GM19238 (cell line): Measurements from ENCODE around the gene NLRP1.
A peak's percentile ranks its signal among the peaks of the same experiment; 100 is the strongest.
"Not testable (repeated sequence)": the region's sequence is repeated elsewhere in the genome, so short reads cannot be mapped to it uniquely, and the experiment has no call there.

Source experiments
- DNase-seq: peaks from one replicate; pipeline ENCODE4 v3.0.0; 2011; ENCODE audit warnings: low spot score; ENCODE audit not compliant: insufficient read length

The NLRP1 gene

GRCh38 chr17:5587438-5588032 is 3.2 kb upstream of the NLRP1 start:
- peak; percentile 52 for DNase-seq

GRCh38 chr17:5585836-5586521 is 1.7 kb upstream of the NLRP1 start:
- DNase-seq: no peak

- DNase-seq: no peak
These were observed 1.0 kb upstream of the NLRP1 start for GRCh38 chr17:5585287-5585794.

DNA sequence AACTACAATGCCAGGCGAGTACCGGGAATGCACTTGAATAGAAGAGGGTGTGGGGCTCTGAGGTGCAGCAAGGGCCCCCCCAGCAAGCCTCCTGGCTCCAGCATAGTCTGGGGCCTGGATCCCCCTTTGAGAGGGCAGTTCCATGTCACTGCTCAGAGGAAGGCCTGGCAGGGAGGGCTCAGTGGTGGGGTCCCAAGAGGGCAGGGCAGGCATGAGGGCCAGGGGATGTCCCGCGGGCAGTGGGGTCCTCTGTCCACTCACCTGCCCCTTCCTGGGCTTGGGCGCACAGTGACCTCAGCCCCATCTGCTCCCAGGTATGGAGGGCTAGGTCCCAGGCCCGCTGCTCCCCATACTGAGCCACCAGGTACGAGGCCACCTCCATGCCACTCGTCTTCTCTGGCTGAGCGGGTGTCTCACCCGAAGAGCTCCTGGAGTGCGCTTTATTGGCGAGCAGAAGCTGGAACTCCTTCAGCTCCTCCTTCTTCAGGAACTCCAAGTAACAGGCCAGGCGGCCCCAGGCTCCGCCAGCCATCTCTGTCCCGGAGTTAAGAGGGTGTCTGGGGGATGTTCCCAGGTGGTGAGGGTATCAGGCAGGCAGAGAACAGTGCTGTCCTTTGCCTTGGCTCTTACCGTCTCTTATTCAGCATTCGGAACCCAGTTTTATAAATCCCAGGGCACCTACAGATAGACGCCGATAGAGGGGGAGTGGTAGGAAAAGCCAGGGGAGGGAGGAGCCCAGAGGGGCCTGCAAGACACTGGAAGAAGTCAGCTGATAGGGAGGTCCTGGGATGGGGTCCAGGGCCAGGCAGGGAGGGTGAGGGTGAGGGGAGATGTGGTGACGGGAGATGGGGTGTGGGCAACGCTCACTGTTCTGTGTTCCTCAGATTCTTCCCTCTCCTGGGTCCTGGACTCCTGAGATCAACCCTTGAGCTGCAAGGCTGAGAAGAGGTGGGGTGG is 605 bp downstream of the NLRP1 start:
- DNase-seq: no peak

- no peak for DNase-seq
These were observed 1.8 kb downstream of the NLRP1 start for GRCh38 chr17:5582209-5583185.

GRCh38 chr17:5581655-5582054 is 2.7 kb downstream of the NLRP1 start:
- no peak for DNase-seq

- DNase-seq: no peak
These were observed 3.3 kb downstream of the NLRP1 start for GRCh38 chr17:5580969-5581368.

- no peak for DNase-seq
These were observed 3.9 kb downstream of the NLRP1 start for GRCh38 chr17:5580367-5580766.

- not testable (repeated sequence) for DNase-seq
These were observed 5.5 kb downstream of the NLRP1 start for GRCh38 chr17:5578768-5579167.

GRCh38 chr17:5573017-5573416 is 11.3 kb downstream of the NLRP1 start:
- DNase-seq: not testable (repeated sequence)

- no peak for DNase-seq
These were observed 13.0 kb downstream of the NLRP1 start for GRCh38 chr17:5571281-5571680.

DNA sequence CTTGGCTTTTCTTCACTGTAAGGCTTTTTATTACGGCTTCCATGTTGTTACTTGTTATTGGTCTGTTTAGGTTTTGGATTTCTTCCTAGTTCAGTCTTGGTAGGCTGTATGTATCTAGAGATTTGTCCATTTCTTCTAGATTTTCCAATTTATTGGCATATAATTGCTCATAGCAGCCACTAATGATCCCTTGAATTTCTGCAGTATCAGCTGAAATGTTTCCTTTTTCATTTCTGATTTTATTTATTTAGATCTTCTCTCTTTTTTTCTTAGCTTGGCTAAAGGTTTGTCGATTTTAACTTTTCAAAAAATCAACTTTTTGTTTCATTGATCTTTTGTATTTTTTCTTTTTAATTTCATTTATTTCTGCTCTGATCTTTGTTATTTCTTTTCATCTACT is 18.5 kb downstream of the NLRP1 start:
- no peak for DNase-seq

- DNase-seq: no peak
These were observed 20.9 kb downstream of the NLRP1 start for GRCh38 chr17:5563456-5563855.

DNA sequence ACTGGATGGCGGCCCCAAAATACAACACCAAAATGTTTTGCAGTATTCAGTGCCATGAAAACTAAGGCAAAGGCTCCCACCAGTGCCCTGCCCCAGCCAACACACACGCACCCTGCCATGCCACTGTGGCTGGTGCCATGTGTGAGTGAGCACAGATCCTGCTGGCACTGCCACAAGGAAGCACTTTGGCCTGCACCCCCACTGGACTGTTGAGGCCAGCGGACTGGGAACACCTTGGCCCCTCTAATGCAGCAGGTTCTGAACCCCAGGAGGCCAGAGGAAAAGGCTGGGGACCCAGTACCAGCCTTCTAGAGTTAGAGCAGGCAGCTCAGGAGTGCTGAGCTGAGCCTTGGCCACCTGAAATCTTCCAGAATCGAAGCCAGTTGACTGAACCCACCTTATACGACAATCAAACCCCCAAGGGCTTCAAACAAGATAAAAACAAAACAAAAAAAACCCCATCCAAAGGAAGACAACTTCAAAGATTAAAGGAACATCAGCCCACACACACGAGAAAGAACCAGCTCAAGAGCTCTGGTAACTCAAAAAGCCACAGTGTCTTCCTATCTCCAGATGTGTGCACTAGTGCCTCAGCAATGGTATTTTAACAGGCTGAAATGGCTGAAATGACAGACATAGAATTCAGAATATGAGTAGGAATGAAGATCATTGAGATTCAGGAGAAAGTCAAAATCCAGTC is 21.5 kb downstream of the NLRP1 start:
- DNase-seq: no peak

- DNase-seq: no peak
These were observed 22.4 kb downstream of the NLRP1 start for GRCh38 chr17:5561736-5562571.

- no peak for DNase-seq
These were observed 23.8 kb downstream of the NLRP1 start for GRCh38 chr17:5560361-5560988.

DNA sequence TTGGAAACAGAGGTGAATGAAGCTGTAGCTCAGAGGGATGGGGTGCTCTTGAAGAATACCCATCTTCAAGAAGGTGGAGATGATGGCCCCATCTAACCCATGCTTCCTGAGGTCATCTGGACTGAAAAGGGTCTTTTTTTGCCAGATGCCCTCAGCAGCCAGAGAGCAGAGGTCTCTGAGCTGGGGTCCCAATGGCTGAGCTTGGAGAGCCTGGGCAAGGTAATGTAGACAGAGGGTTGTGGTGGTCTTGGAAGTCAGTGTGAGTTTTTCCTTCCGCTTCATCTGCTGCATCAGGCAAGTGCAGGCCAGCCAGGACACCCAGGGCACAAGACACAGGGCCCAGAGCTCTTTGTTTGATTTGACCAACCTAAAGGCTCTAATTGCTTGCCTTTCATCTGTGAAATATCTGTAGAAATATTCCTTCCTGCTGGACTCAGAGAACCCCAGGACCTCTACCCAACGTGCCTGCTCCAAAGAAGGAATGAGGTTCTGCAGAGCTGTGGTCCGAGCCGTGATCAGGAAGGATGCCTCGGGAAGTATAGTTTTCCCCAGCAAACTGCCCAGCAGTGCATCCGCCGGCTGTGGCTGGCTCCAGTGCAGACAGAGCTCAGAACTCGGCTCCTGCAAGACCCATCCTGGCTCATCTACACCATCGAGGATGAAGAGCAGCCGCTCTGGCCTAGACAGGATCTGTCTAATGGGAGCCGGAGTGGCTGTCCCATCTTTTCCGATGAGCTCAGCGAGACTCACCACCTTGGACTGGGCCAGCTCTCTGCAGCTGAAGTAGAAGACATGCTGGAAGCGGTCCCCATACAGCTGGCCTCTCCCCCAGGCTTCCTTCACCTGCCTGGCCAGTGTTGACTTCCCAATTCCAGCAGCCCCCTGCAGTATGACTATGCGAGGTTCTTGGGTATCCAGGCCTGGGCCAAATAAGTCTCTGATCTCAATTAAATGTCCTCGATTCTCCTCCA is 25.2 kb downstream of the NLRP1 start:
- no peak for DNase-seq

GRCh38 chr17:5557990-5558389 is 26.3 kb downstream of the NLRP1 start:
- DNase-seq: no peak
